Natural killer cell (primary cell): Measurements from ENCODE around the gene HDGFL1. TPM values are rescaled to one million over a fixed set of nuclear protein-coding genes. Genes with fewer than 3 reads are reported as not detected.

Source experiments
- ATAC-seq, 3 donors: fragments of 150-1000 bp in 2 of 3; fragments of 200-7000 bp in 1 of 3; cut with Tn5 transposase; 1 replicate in 1 of 3; 2 replicates in 2 of 3; pipeline ENCODE4 v1.10.0; 2021; ENCODE audit warnings: mild to moderate bottlenecking in 2 of 3, moderate library complexity in 2 of 3
- DNase-seq, 2 donors: peaks; one replicate each; pipeline versions ENCODE4 v3.0.0 to v3.0.0-alpha.2; 2013 to 2021; ENCODE audit warnings: mixed read lengths in 1 of 2
- H3K27ac ChIP-seq: one replicate; pipeline ENCODE4 v1.5.1; 2013; ENCODE audit warnings: mild to moderate bottlenecking, low read length
- H3K27me3 ChIP-seq: one replicate; pipeline ENCODE4 v1.6.1; 2013; ENCODE audit warnings: low read length; ENCODE audit not compliant: control insufficient read depth, insufficient read depth
- H3K36me3 ChIP-seq: one replicate; pipeline ENCODE4 v1.6.1; 2013; ENCODE audit warnings: low read length; ENCODE audit not compliant: control insufficient read depth, insufficient read depth
- H3K4me1 ChIP-seq: one replicate; pipeline ENCODE4 v1.6.1; 2013; ENCODE audit warnings: low read length; ENCODE audit not compliant: control insufficient read depth, insufficient read depth
- H3K4me3 ChIP-seq: one replicate; pipeline ENCODE4 v1.5.1; 2013; ENCODE audit warnings: low read length
- H3K9me3 ChIP-seq: one replicate; pipeline ENCODE4 v1.6.1; 2013; ENCODE audit warnings: low read length; ENCODE audit not compliant: control insufficient read depth, insufficient read depth
- H3K27ac Mint-ChIP-seq, 2 donors: one replicate each; pipeline ENCODE4 v1.8.0; 2022; ENCODE audit warnings: mild to moderate bottlenecking in 2 of 2, mixed read lengths in 2 of 2, moderate library complexity in 1 of 2
- H3K27me3 Mint-ChIP-seq, 2 donors: one replicate each; pipeline ENCODE4 v1.8.0; 2022; ENCODE audit warnings: low read depth in 2 of 2, mixed read lengths in 2 of 2
- H3K36me3 Mint-ChIP-seq: one replicate; pipeline ENCODE4 v1.8.0; 2022; ENCODE audit warnings: mixed read lengths
- H3K4me1 Mint-ChIP-seq, 2 donors: one replicate each; pipeline ENCODE4 v1.8.0; 2022; ENCODE audit warnings: mixed read lengths in 2 of 2
- H3K4me3 Mint-ChIP-seq: one replicate; pipeline ENCODE4 v1.8.0; 2022; ENCODE audit warnings: mild to moderate bottlenecking, moderate library complexity, mixed read lengths
- H3K9me3 Mint-ChIP-seq, 2 donors: one replicate each; pipeline ENCODE4 v1.8.0; 2022; ENCODE audit warnings: mixed read lengths in 2 of 2
- WGBS: methylation state at CpG from one replicate; pipeline ENCODE4 v1.1.7; 2013; ENCODE audit warnings: missing lambda C conversion rate; ENCODE audit not compliant: insufficient coverage; 5-methylcytosine and 5-hydroxymethylcytosine counted together
- intact Hi-C: fragments of 100-400 bp; cut with micrococcal nuclease; formaldehyde crosslinking; loops from one replicate; pipeline ENCODE4 v1.14.2; 2022
- total RNA-seq, 4 donors: library from RNA; stranded (reverse); fragments of 120-200 nt in 1 of 4; gene quantifications; one replicate each; pipeline versions ENCODE4 v1.2.3 to v1.2.4, GENCODE V29; 2013 to 2022
- TF ChIP-seq, protein P1 (sequence below): fragments of 200-600 bp; IDR thresholded peaks from one replicate; pipeline ENCODE4 v1.8.0; 2022; ENCODE audit warnings: antibody characterized with exemption

Gene HDGFL1
- total RNA-seq, 3 donors from 2014 or later (not counting 1 experiment from before 2014, with no cell fraction given), result not detected

DNA sequence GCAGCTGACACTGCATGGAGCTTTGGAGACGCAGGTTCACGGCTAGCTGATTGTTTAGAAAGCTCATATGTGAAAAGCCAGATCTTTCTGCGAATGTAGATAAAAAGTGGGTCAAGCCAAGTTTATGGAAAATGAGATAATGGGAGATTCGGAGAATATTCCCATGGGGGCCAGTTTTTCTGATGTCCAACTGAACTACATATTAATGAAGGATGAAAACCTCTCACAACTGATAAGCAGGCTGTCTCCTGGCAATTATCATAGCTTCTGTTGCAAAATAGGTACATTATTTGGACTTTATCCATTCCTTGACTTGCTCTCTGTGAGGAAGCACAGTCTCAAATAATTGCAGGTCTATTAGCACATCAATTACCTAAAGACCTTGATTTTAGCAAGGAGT lies 21.1 kb downstream of the HDGFL1 start:
- DNase-seq (no peak), ATAC-seq (no peak)
- Mint-ChIP-seq H3K4me1 (no peaks in the 10 kb centered on the region), H3K27ac (no peak overlapping the region), H3K4me3 (no peak overlapping the region), H3K9me3 (peaks cover 4 to 12% of the 10 kb centered on the region in 2 donors), H3K27me3 (no peaks in the 10 kb centered on the region), H3K36me3 (peaks cover 5% of the 10 kb centered on the region)
- Histone ChIP-seq H3K9me3 (no peaks in the 10 kb centered on the region), H3K4me3 (no peak overlapping the region), H3K27ac (no peak overlapping the region), H3K4me1 (no peaks in the 10 kb centered on the region), H3K36me3 (no peaks in the 10 kb centered on the region), H3K27me3 (no peaks in the 10 kb centered on the region)
- intact Hi-C loops, result no loop called here
- TF ChIP-seq, protein P1, sequence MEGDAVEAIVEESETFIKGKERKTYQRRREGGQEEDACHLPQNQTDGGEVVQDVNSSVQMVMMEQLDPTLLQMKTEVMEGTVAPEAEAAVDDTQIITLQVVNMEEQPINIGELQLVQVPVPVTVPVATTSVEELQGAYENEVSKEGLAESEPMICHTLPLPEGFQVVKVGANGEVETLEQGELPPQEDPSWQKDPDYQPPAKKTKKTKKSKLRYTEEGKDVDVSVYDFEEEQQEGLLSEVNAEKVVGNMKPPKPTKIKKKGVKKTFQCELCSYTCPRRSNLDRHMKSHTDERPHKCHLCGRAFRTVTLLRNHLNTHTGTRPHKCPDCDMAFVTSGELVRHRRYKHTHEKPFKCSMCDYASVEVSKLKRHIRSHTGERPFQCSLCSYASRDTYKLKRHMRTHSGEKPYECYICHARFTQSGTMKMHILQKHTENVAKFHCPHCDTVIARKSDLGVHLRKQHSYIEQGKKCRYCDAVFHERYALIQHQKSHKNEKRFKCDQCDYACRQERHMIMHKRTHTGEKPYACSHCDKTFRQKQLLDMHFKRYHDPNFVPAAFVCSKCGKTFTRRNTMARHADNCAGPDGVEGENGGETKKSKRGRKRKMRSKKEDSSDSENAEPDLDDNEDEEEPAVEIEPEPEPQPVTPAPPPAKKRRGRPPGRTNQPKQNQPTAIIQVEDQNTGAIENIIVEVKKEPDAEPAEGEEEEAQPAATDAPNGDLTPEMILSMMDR, result no peak
- 92% methylated on average over 4 of the region's 4 CpGs for WGBS

DNA sequence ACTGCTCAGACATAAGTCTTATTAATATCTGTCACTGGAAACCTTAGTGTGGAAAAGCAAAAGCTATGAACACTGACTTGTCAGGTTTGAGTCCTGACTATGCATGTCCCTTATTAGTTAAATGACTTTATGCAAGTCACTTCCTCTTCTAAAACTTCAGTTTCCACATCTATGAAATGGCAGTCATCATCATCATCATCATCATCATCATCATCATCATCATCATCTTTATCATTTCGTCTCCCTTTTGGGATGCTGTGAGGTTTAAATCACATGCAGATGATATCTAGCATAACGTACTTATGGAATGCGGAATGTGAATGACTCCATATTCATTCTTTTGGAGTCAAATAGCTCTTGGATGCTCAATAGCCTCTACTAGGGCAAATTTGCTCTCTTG lies 24.5 kb downstream of the HDGFL1 start:
- H3K27me3 Mint-ChIP-seq, result no peaks in the 10 kb centered on the region
- WGBS, result 87% methylated on average over 3 of the region's 3 CpGs
- DNase-seq, result no peak
- peaks cover 9 to 18% of the 10 kb centered on the region in 2 donors for H3K9me3 Mint-ChIP-seq
- intact Hi-C loops, result no loop called here
- no peak overlapping the region for H3K27ac Mint-ChIP-seq
- no peaks in the 10 kb centered on the region for H3K4me1 Mint-ChIP-seq
- H3K4me1 ChIP-seq, result no peaks in the 10 kb centered on the region
- H3K27me3 ChIP-seq, result no peaks in the 10 kb centered on the region
- TF ChIP-seq, protein P1, result no peak
- H3K36me3 Mint-ChIP-seq, result peaks cover 14% of the 10 kb centered on the region
- ATAC-seq, result no peak
- H3K36me3 ChIP-seq, result no peaks in the 10 kb centered on the region
- H3K4me3 ChIP-seq, result no peak overlapping the region
- H3K27ac ChIP-seq, result no peak overlapping the region
- no peaks in the 10 kb centered on the region for H3K9me3 ChIP-seq
- H3K4me3 Mint-ChIP-seq, result no peak overlapping the region

DNA sequence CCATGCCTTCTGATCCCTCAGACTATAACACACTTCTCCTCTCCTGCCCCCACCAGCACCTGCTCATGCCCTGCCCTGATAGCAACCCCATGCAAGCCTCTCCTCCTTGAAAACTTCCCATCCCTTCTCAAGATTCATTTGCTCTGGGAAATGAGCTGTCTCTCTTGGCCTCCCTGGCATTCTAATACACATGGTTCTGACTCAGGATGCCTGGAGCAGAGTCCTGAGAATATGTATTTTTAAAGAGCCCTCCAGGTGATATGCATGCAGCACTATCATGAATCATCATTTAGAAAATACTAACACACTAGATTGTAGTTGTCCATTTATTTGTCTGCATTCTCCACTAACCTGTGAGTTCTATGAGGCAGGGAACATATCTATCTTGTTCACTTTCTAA lies 26.6 kb downstream of the HDGFL1 start:
- peaks cover 9 to 18% of the 10 kb centered on the region in 2 donors for H3K9me3 Mint-ChIP-seq
- peaks cover 14% of the 10 kb centered on the region for H3K36me3 Mint-ChIP-seq
- Histone ChIP-seq H3K4me3 (no peak overlapping the region), H3K4me1 (no peaks in the 10 kb centered on the region), H3K9me3 (no peaks in the 10 kb centered on the region), H3K27ac (no peak overlapping the region), H3K27me3 (no peaks in the 10 kb centered on the region), H3K36me3 (no peaks in the 10 kb centered on the region)
- ATAC-seq (no peak), DNase-seq (no peak)
- intact Hi-C loops, result no loop called here
- no peaks in the 10 kb centered on the region for H3K27me3 Mint-ChIP-seq
- H3K4me3 Mint-ChIP-seq, result no peak overlapping the region
- H3K27ac Mint-ChIP-seq, result no peak overlapping the region
- H3K4me1 Mint-ChIP-seq, result no peaks in the 10 kb centered on the region
- TF ChIP-seq, protein P1, result no peak

DNA sequence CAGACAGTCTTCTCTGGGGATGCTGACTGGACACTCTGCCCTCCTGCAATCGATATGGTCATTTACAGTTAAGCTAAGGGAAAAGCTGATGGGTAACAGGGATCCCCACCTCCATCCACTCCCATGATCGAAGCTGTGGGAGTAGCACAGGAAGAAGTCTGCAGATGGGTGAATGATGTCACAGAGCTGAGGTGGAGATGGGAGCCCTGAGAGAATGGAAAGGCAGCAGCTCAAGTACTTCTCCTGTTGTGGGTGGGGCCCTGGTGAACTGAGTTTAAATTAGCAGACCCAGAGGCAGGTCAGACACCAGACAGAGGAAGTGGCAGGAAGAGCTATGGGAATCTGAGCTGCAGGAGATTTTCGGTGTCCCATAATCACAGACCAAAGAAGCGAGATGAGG lies 29.0 kb downstream of the HDGFL1 start:
- H3K9me3 Mint-ChIP-seq, result peaks cover 13 to 16% of the 10 kb centered on the region in 2 donors
- Histone ChIP-seq H3K4me3 (no peak overlapping the region), H3K36me3 (no peaks in the 10 kb centered on the region), H3K27me3 (no peaks in the 10 kb centered on the region), H3K27ac (no peak overlapping the region), H3K4me1 (no peaks in the 10 kb centered on the region), H3K9me3 (no peaks in the 10 kb centered on the region)
- ATAC-seq, result no peak
- intact Hi-C loops, result no loop called here
- H3K27ac Mint-ChIP-seq, result no peak overlapping the region
- no peaks in the 10 kb centered on the region for H3K4me1 Mint-ChIP-seq
- no peaks in the 10 kb centered on the region for H3K27me3 Mint-ChIP-seq
- DNase-seq, result no peak
- no peak overlapping the region for H3K4me3 Mint-ChIP-seq
- 93% methylated on average over 4 of the region's 4 CpGs for WGBS
- TF ChIP-seq, protein P1, result no peak
- peaks cover 14% of the 10 kb centered on the region for H3K36me3 Mint-ChIP-seq
